Right kidney (tissue), 1 donor: ENCODE results near the gene SPATC1L.

Experiments used
- DNase-seq: peaks from one replicate; pipeline ENCODE4 v3.0.0-alpha.2; 2016

Gene SPATC1L

DNA sequence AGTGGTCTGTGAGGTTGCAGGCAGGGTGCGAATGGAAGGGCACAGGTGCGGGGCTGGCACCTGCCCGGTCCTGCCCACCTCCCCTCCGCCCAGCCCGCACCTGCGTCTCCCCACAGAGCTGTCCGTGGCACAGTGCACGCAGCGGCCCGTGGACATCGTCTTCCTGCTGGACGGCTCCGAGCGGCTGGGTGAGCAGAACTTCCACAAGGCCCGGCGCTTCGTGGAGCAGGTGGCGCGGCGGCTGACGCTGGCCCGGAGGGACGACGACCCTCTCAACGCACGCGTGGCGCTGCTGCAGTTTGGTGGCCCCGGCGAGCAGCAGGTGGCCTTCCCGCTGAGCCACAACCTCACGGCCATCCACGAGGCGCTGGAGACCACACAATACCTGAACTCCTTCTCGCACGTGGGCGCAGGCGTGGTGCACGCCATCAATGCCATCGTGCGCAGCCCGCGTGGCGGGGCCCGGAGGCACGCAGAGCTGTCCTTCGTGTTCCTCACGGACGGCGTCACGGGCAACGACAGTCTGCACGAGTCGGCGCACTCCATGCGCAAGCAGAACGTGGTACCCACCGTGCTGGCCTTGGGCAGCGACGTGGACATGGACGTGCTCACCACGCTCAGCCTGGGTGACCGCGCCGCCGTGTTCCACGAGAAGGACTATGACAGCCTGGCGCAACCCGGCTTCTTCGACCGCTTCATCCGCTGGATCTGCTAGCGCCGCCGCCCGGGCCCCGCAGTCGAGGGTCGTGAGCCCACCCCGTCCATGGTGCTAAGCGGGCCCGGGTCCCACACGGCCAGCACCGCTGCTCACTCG is 52.2 kb downstream of the SPATC1L start:
- DNase-seq: no peak

- DNase-seq: no peak
Measured at GRCh38 chr21:46131588-46131837, 52.7 kb downstream of the SPATC1L start.

DNA sequence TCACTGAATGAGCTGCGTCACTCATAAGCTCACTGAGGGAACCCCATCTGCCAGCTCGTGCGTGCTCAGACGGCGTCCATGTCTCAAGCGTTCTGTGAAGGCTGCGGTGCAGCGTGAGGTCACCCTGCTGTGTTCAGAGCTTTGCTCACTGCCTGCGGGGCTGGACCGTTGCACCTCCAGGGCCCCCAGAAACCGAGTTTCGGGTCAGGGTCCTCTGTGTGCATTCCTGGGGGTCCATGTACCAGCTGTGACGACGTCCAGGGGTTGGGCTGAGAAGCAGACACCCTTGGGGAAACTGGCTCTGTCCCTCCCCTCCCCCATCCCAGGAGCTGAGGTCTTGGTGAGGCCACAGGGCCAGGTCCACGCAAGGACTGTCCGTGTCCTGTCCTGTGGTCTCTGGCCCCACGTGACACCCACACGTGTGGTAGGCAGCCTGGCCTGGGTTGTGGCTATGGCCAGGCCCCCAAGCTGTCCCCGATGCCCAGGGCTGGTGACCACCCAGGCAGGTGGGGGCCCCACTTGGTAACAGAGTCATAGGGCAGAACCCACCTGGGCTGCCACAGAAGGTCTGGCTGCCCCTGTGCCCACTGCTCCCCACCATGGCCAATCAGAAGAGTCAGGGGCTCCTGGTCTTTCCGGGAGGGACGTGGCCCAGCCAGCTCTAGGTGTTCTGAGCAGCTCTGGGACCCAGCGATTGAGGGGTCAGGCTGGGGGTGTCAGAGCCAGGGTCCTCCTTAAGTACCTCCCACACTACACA is 53.2 kb downstream of the SPATC1L start:
- no peak for DNase-seq

DNA sequence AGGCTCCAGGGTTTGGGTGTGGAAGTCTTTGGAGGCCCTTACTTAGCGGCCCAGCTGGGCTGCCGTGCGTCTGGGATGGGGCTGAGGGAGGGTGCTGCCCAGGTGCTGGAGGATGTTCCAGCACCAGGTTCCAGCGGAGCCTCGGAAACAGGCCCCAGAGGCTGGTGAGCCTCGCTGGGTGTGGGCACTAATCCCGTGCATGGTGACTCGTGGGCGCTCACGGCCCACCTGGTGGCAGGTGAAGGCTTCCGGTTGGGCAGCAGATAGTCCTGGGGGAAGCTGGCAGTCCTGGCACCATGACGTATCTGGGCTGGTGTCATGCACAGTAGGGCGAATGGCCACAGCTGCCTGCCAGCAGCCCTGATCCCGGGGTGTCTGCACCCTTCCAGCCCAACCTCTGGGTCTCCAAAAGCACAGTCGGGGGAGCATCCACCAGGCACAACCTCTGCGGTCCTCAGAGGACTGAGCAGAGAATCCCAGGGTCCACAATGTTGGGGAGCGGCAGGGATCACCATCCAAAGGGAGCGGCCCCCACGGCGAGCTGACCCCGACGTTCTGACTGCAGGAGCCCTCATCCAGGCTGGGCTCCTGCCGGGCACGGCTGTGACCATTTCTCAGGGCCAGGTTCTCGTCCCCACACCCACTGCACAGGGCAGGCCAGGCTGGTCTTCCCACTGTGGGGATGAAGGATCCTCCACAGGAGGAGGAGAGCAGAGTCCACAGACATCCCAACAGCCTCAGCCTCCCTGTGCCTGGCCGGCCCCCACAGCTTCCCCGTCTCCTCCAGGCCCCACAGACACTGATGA is 54.2 kb downstream of the SPATC1L start:
- DNase-seq: no peak

DNA sequence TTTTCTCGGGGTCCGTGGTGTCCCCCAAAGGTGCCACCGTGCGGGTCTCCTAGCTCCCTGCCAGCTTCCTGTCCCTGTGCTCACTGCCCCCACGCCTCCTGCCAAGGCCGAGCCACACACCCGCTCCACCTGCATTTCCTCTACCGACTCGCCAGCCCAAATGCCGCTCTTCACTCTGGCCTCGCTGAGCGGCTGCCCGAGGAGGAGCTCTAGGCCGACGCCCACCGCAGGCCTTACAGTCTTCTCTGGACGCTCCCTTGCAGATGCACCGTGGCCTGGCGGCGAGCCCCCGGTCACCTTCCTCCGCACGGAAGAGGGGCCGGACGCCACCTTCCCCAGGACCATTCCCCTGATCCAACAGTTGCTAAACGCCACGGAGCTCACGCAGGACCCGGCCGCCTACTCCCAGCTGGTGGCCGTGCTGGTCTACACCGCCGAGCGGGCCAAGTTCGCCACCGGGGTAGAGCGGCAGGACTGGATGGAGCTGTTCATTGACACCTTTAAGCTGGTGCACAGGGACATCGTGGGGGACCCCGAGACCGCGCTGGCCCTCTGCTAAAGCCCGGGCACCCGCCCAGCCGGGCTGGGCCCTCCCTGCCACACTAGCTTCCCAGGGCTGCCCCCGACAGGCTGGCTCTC is 55.2 kb downstream of the SPATC1L start:
- no peak for DNase-seq

DNA sequence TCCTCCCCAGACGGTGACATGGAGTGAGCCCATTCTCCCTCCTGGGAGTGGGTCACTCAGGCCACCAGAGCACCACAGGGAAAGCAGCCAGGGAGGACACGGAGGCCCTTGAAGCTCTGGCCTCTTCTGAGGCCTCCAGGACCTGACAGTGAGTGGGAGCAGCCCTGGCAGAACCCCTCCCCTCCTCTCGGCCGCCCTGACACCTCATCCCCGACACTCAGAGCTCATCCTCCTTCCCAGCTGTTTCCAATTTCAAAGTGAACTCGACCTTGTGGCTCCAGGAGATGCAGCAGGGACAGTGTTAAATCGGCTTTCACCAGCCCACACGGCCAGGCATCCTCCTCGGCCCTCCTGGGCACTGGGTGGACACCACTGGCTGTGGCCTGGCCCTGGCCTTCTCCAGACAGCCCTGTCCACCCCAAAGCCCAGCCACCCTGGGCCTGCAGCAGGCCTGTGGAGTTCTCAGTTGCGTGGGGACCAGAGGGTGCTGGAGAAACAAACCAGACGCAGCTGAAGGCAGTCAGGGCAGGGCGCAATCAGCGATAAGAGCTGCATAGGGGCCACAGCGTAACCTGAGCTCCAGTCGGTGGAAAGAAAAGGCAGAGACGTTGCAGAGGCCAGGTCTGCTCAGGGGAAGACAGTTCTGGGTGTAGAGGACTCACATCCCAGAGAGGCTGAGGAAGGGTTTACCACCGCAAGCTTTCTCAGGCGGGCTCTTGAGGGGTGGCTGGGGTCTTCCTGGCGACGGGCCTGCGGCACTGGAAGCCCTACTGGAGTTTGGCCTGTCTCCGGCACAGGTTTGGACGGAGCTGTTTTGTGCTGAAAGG is 55.9 kb downstream of the SPATC1L start:
- peak; percentile 49 for DNase-seq

GRCh38 chr21:46127239-46128105 is 56.8 kb downstream of the SPATC1L start:
- DNase-seq: no peak

GRCh38 chr21:46126309-46127238 is 57.7 kb downstream of the SPATC1L start:
- DNase-seq: no peak

- no peak for DNase-seq
Measured at GRCh38 chr21:46125846-46126301, 58.4 kb downstream of the SPATC1L start.

- DNase-seq: no peak
Measured at GRCh38 chr21:46124926-46125845, 59.1 kb downstream of the SPATC1L start.

- no peak for DNase-seq
Measured at GRCh38 chr21:46124083-46124925, 60.0 kb downstream of the SPATC1L start.

DNA sequence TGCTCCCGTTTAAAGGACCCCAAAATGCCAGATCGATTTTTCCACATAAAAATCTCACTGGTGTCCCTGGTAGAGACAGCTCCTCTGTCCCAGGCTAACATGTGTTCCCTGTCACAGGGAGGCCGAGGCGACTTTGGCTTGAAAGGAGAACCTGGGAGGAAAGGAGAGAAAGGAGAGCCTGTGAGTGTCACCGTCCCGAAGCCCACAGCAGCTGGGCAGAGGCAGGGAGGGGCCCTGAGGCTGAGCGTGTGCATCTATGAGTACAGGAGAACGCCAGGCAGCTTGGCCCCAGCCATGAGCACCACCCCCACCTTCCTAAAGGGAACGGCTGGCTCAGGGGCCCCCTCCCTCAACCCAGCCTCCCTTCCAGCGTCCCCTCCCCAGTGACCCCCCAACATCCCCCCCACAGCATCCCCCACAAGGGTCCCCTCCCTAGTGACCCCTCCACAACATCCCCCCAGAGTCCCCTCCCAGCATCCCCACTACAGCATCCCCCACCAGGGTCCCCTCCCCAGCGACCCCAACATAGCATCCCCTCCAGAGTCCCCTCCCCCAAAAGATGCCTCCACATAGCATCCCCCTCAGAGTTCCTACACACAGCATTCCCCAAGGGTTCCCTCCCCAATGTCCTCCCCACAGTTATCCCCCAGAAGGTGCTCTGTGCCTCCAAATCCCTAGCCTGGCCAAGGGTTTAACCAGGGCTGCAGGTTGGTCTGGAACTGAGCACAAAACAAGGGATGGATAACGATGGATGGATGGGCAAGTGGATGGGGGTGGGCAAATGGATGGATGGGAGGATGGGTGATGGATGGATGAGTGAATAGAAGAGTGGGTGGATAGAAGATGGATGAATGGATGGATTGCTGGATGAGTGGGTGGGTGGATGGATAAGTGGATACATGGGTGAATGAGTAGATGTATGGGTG is 61.2 kb downstream of the SPATC1L start:
- no peak for DNase-seq

- DNase-seq: no peak
Measured at GRCh38 chr21:46122237-46122671, 62.0 kb downstream of the SPATC1L start.

GRCh38 chr21:46121286-46122221 is 62.7 kb downstream of the SPATC1L start:
- no peak for DNase-seq
